Adrenal gland (tissue), 12 donors: ENCODE results near the gene DYSF. TPM values are rescaled to one million over a fixed set of nuclear protein-coding genes. Genes with fewer than 3 reads are reported as not detected.
A peak's percentile ranks its signal among the peaks of the same experiment; 100 is the strongest.

Source experiments
- DNase-seq, 7 donors: peaks; one replicate each; pipeline ENCODE4 v3.0.0-alpha.2; 2019 to 2020
- H3K27ac ChIP-seq, 5 donors: fragments of 200-600 bp; sonication (generic) in 4 of 5; 1 replicate in 3 of 5; 2 replicates in 2 of 5; pipeline versions ENCODE4 v1.5.1 to v1.8.0; 2016 to 2020; ENCODE audit warnings: mild to moderate bottlenecking in 1 of 5
- H3K27me3 ChIP-seq: fragments of 200-600 bp; 2 replicates; pipeline ENCODE4 v1.8.0; 2021
- H3K36me3 ChIP-seq, 2 donors: fragments of 200-600 bp; replicated peaks in 1 of 2; 1 replicate in 1 of 2; 2 replicates in 1 of 2; pipeline versions ENCODE4 v1.5.1 to v1.8.0; 2018 to 2022
- H3K4me1 ChIP-seq, 2 donors: fragments of 200-600 bp; replicated peaks in 1 of 2; 1 replicate in 1 of 2; 2 replicates in 1 of 2; pipeline versions ENCODE4 v1.5.1 to v1.8.0; 2018 to 2021
- H3K4me3 ChIP-seq, 4 donors: fragments of 200-600 bp; sonication (generic) in 3 of 4; one replicate each; pipeline ENCODE4 v1.5.1; 2016 to 2018
- H3K9me3 ChIP-seq, 3 donors: fragments of 200-600 bp; sonication (generic) in 1 of 3; replicated peaks in 1 of 3; 1 replicate in 2 of 3; 2 replicates in 1 of 3; pipeline versions ENCODE4 v1.5.1 to v1.8.0; 2016 to 2021
- CTCF ChIP-seq, 6 experiments: fragments of 450-650 bp in 4 of 6; fragments of 200-600 bp in 2 of 6; sonication (generic) in 1 of 6; IDR thresholded peaks; 1 replicate in 5 of 6; 2 replicates in 1 of 6; pipeline versions ENCODE4 v1.5.1 to v1.8.0; 2016 to 2021; ENCODE audit warnings: antibody characterized with exemption in 6 of 6, mild to moderate bottlenecking in 2 of 6, moderate library complexity in 1 of 6
- POLR2A ChIP-seq, 2 donors: fragments of 450-650 bp; IDR thresholded peaks; one replicate each; pipeline ENCODE4 v1.6.1; 2017; ENCODE audit warnings: antibody characterized with exemption in 2 of 2, mild to moderate bottlenecking in 2 of 2, moderate library complexity in 1 of 2
- WGBS, 4 donors: extraction: QIAGEN DNeasy Blood & Tissue Kit in 2 of 4; methylation state at CpG; one replicate each; pipeline versions ENCODE4 v1.1.5 to v1.1.7; 2013 to 2017; 5-methylcytosine and 5-hydroxymethylcytosine counted together
- intact Hi-C, 2 donors: fragments of 100-400 bp; cut with DNase I; formaldehyde crosslinking; loops; one replicate each; pipeline versions ENCODE4 v1.14.1 to v1.15.0; 2022 to 2023
- polyA plus RNA-seq, 3 donors: library from polyadenylated mRNA; stranded (reverse); fragments of 200-250 nt in 2 of 3; fragments of 350-450 nt in 1 of 3; fragmentation: Illumina TruSeq in 1 of 3; extraction: RNeasy Lipid Tissue Mini Kit (QIAGEN cat#74804) in 1 of 3; gene quantifications; one replicate each; pipeline ENCODE4 v1.2.3, GENCODE V29; 2013 to 2014
- total RNA-seq, 9 donors: library from RNA; depleted of rRNA in 4 of 9; stranded (reverse); fragments of >200 nt in 4 of 9; fragments of 120-200 nt in 1 of 9; fragmentation: NEBNext Ultra II Directional in 1 of 9; extraction: Animal tissue kit (Norgen Biotek cat#: 25700) in 1 of 9; gene quantifications; one replicate each; pipeline versions ENCODE4 v1.1.0 to v1.2.4, GENCODE V29; 2013 to 2023
- donor health status: healthy with polysubstance abuse.
- donor health status: Bipolar disorder and iron deficiency.
- donor health status: DM: yes; HTN: yes; CAD: no.
- donor health status: DM: no; HTN: no; CAD: no.
- donor health status: DM: no; HTN: no; CAD: no.
- donor health status: DM: yes; HTN: yes; CAD: no.

The DYSF gene
- total and polyA plus RNA-seq, 12 donors: 3.2 to 22.4 (median 15.3) TPM

DNA sequence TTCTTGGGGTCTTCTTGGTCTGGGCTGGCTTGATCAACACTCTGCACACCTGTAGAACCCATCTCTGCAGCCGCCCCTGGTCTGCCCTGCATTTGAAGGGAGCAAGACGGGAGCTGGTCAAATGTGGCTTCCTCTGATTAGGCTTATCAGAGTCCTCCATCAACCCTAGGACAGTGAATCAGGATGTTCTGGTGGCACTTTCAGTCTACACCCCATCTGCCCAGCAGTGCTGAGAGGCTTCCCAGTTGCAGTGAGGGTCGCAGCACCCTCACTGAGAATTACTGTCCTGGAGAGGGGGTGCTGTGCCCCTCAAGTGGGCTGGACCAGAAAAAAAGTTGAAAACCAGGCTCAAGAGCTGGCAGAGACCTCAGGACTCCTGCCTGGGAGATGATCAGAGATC, 152.9 kb downstream of the DYSF start:
- DNase-seq: peak in 2 of 7 donors; percentile 1 to 3
- TF ChIP-seq CTCF (IDR thresholded peaks at IDR 0.05) (no peak), POLR2A (IDR thresholded peaks at IDR 0.05) (no peak)
- no peaks in the 10 kb centered on the region for H3K9me3 ChIP-seq

GRCh38 chr2:71607151-71607889, 154.0 kb downstream of the DYSF start:
- WGBS, 4 donors: 96 to 98% (median 97%) methylated on average over 7 of the region's 7 CpGs
- Histone ChIP-seq H3K4me3 (no peak overlapping the region), H3K4me1 (peaks cover 3 to 11% of the 10 kb centered on the region in 2 donors), H3K36me3 (no peaks in the 10 kb centered on the region), H3K27me3 (no peaks in the 10 kb centered on the region), H3K27ac (no peak overlapping the region), H3K9me3 (no peaks in the 10 kb centered on the region)
- TF ChIP-seq CTCF (IDR thresholded peaks at IDR 0.05): no peak
- no peak for TF ChIP-seq POLR2A (IDR thresholded peaks at IDR 0.05)
- intact Hi-C loops: loop anchor here in 1 of 2 donors (5.0 kb wide), 1 partner anchor 185 kb away; no protein-coding TSS in a partner anchor
- DNase-seq: peak in 6 of 7 donors; percentile 0 to 39 (median 9)

More for the DNA sequence above, 152.9 kb downstream of the DYSF start:
- Histone ChIP-seq H3K4me1 (peaks cover 3 to 11% of the 10 kb centered on the region in 2 donors), H3K27me3 (no peaks in the 10 kb centered on the region), H3K4me3 (no peak overlapping the region), H3K27ac (no peak overlapping the region), H3K36me3 (no peaks in the 10 kb centered on the region)
- intact Hi-C loops: loop anchor here in 1 of 2 donors (5.0 kb wide), 1 partner anchor 186 kb away; no protein-coding TSS in a partner anchor
- 79 to 92% (median 90%) methylated on average over 2 to 3 of the region's 3 CpGs for WGBS, 4 donors

- no peaks in the 10 kb centered on the region for H3K36me3 ChIP-seq
- no peaks in the 10 kb centered on the region for H3K27me3 ChIP-seq
- no peaks in the 10 kb centered on the region for H3K9me3 ChIP-seq
- 77 to 94% (median 88%) methylated on average over 6 of the region's 6 CpGs for WGBS, 4 donors
- H3K4me3 ChIP-seq: no peak overlapping the region
- no peak overlapping the region for H3K27ac ChIP-seq
- TF ChIP-seq CTCF (IDR thresholded peaks at IDR 0.05): no peak
- no peak for TF ChIP-seq POLR2A (IDR thresholded peaks at IDR 0.05)
- intact Hi-C loops: loop anchor here in 1 of 2 donors (5.0 kb wide), 1 partner anchor 184 kb away; no protein-coding TSS in a partner anchor
- DNase-seq: peak in 5 of 7 donors; percentile 4 to 24 (median 9)
- H3K4me1 ChIP-seq: peaks cover 3 to 11% of the 10 kb centered on the region in 2 donors
Observed at GRCh38 chr2:71608034-71608433, 154.7 kb downstream of the DYSF start.

DNA sequence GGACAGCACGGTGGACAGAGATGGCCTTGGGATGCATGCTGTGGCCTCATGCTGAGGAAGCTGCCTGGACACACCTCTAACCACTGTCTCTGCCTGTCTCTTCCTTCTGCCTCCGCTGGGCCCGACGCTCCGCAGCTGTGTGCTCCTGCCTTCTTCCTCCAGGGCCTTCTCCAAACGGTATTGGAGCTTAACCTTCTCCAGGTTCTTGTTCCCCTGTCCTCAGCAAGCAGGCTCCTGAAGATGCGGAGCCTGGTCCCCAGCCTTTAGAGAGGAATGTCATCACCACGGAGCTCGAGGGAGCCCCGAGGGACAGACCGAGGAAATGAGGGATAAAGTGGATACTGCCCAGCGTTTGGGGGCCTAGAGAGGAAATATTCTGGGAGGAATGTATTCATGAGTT, 155.1 kb downstream of the DYSF start:
- Histone ChIP-seq H3K27ac (no peak overlapping the region), H3K27me3 (no peaks in the 10 kb centered on the region), H3K4me1 (peaks cover 3 to 11% of the 10 kb centered on the region in 2 donors), H3K36me3 (no peaks in the 10 kb centered on the region), H3K4me3 (no peak overlapping the region), H3K9me3 (no peaks in the 10 kb centered on the region)
- no peak for TF ChIP-seq CTCF (IDR thresholded peaks at IDR 0.05)
- no peak for TF ChIP-seq POLR2A (IDR thresholded peaks at IDR 0.05)
- intact Hi-C loops: loop anchor here in 1 of 2 donors (5.0 kb wide), 1 partner anchor 184 kb away; no protein-coding TSS in a partner anchor
- 75 to 85% (median 81%) methylated on average over 12 of the region's 12 CpGs for WGBS, 4 donors
- peak in 6 of 7 donors; percentile 2 to 38 (median 9) for DNase-seq
